Thoracic aorta endothelial cell (primary cell): Measurements from ENCODE around the gene KCNJ4. TPM values are rescaled to one million over a fixed set of nuclear protein-coding genes. Genes with fewer than 3 reads are reported as not detected.

ENCODE experiments used
- total RNA-seq: library from RNA; depleted of rRNA; stranded (reverse); fragments of >200 nt; gene quantifications from 2 replicates; pipeline ENCODE4 v1.2.3, GENCODE V29; 2012

The KCNJ4 gene
- total RNA-seq, result not detected in 2 replicates

GRCh38 chr22:38455076-38455529 lies at the start of gene KCNJ4:
Gene KCNJ4 (minus strand): TSS chr22:38455199. CDS start chr22:38428132, 27,067 bp downstream.

DNA sequence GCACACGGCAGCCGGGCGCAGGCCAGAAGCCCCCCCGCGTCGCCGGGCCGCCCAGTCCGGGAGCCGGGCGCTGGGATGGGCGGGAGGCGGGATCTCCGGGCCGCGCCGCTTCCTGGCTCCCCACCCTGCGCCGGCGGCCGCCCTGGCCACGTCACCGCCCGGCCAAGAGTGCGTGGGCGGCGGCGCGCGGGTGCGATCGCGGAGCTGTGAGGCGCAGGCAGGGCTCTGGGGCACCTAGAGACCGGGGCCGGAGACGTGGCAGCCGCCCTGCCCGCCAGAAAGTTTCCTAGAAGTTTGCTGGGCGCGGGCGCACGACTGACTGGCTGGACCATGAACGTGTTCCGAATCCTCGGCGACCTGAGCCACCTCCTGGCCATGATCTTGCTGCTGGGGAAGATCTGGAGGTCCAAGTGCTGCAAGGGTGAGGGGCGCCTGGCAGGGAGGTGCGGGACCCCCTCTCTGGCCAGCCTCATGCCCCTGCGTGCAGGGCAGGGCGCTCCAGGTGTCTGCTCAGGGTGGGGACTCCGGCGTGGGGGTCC lies 13.0 kb upstream of the KCNJ4 start, which contains the start of gene KDELR3:
TSS of gene KDELR3 (plus strand) at position 193 of the 539 bp plus-strand sequence. CDS start at position 331, 138 bp downstream.

Other genes with a start within 250 kb of the KCNJ4 start
- 48.8 and 56.5 TPM in 2 replicates for gene TMEM184B, start 182.2 kb downstream of the KCNJ4 start, total RNA-seq
- gene CSNK1E, start 137.8 kb downstream of the KCNJ4 start, total RNA-seq, result 129 and 160 TPM in 2 replicates
- gene KDELR3, start 12.9 kb upstream of the KCNJ4 start, total RNA-seq, result 46.8 and 60.1 TPM in 2 replicates
- gene DDX17, start 51.1 kb upstream of the KCNJ4 start, total RNA-seq, result 524 and 540 TPM in 2 replicates
- 4.1 and 4.2 TPM in 2 replicates for gene DMC1, start 115.0 kb upstream of the KCNJ4 start, total RNA-seq
- gene FAM227A, start 201.2 kb upstream of the KCNJ4 start, total RNA-seq, result 1.1 and 1.5 TPM in 2 replicates
- gene CBY1, start 201.4 kb upstream of the KCNJ4 start, total RNA-seq, result 18.6 and 18.7 TPM in 2 replicates
- gene TOMM22, start 226.8 kb upstream of the KCNJ4 start, total RNA-seq, result 103 and 120 TPM in 2 replicates
- 70.9 and 79.0 TPM in 2 replicates for gene JOSD1, start 245.7 kb upstream of the KCNJ4 start, total RNA-seq